Measurements from ENCODE around the gene GPC1.

The GPC1 gene

GRCh38 chr2:240482141-240482540 lies 46.7 kb downstream of the GPC1 start:
- no peak for TF ChIP-seq POU6F1 (CRISPR knock-in tag; IDR thresholded peaks at IDR 0.05; ENCODE audit: borderline replicate concordance, low read depth)
- TF ChIP-seq CSDC2 (CRISPR knock-in tag; IDR thresholded peaks at IDR 0.05): no peak
- TF ChIP-seq ISL1 (CRISPR knock-in tag; IDR thresholded peaks at IDR 0.05): no peak
- no peak for TF ChIP-seq PATZ1 (CRISPR knock-in tag; IDR thresholded peaks at IDR 0.05; ENCODE audit: borderline replicate concordance)
- no peak for TF ChIP-seq PPARA (CRISPR knock-in tag; IDR thresholded peaks at IDR 0.05; ENCODE audit: borderline replicate concordance)
- TF ChIP-seq ESRRG (CRISPR knock-in tag; IDR thresholded peaks at IDR 0.05): no peak
- TF ChIP-seq ZNF8 (CRISPR knock-in tag; IDR thresholded peaks at IDR 0.05): no peak
- TF ChIP-seq ZFP30 (CRISPR knock-in tag; IDR thresholded peaks at IDR 0.05): no peak
- TF ChIP-seq TSHZ2 (CRISPR knock-in tag; IDR thresholded peaks at IDR 0.05): no peak
- TF ChIP-seq ZNF70 (CRISPR knock-in tag; IDR thresholded peaks at IDR 0.05): no peak
- TF ChIP-seq TOX (CRISPR knock-in tag; IDR thresholded peaks at IDR 0.05; ENCODE audit: borderline replicate concordance): no peak
- no peak for TF ChIP-seq SNAI2 (CRISPR knock-in tag; IDR thresholded peaks at IDR 0.05)
- TF ChIP-seq RARB (CRISPR knock-in tag; IDR thresholded peaks at IDR 0.05): no peak
- no peak for TF ChIP-seq ARNTL (CRISPR knock-in tag; IDR thresholded peaks at IDR 0.05; ENCODE audit: borderline replicate concordance, low read depth)
- no peak for TF ChIP-seq CREB5 (CRISPR knock-in tag; IDR thresholded peaks at IDR 0.05; ENCODE audit: low read depth)
- TF ChIP-seq OSR1 (CRISPR knock-in tag; IDR thresholded peaks at IDR 0.05): no peak
- TF ChIP-seq ZFP3 (CRISPR knock-in tag; IDR thresholded peaks at IDR 0.05): no peak
- no peak for TF ChIP-seq CSRNP3 (CRISPR knock-in tag; IDR thresholded peaks at IDR 0.05)
- no peak for TF ChIP-seq ZNF565 (CRISPR knock-in tag; conservative IDR thresholded peaks at IDR 0.05; ENCODE audit: low read depth)
- ATAC-seq: peak; percentile 44; the same call in 2 of the 3 replicates

GRCh38 chr2:240491483-240491882 lies 56.0 kb downstream of the GPC1 start:
- TF ChIP-seq ISL1 (CRISPR knock-in tag; IDR thresholded peaks at IDR 0.05) (no peak), ARNTL (CRISPR knock-in tag; IDR thresholded peaks at IDR 0.05; ENCODE audit: borderline replicate concordance, low read depth) (no peak), ZFP3 (CRISPR knock-in tag; IDR thresholded peaks at IDR 0.05) (no peak), RARB (CRISPR knock-in tag; IDR thresholded peaks at IDR 0.05) (no peak), OSR1 (CRISPR knock-in tag; IDR thresholded peaks at IDR 0.05) (no peak), POU6F1 (CRISPR knock-in tag; IDR thresholded peaks at IDR 0.05; ENCODE audit: borderline replicate concordance, low read depth) (no peak), PATZ1 (CRISPR knock-in tag; IDR thresholded peaks at IDR 0.05; ENCODE audit: borderline replicate concordance) (no peak), CREB5 (CRISPR knock-in tag; IDR thresholded peaks at IDR 0.05; ENCODE audit: low read depth) (no peak), CSDC2 (CRISPR knock-in tag; IDR thresholded peaks at IDR 0.05) (no peak)
- no peak for ATAC-seq
